Thyroid gland (tissue), 4 donors: ENCODE data around the gene HCK. TPM values are rescaled to one million over a fixed set of nuclear protein-coding genes. Genes with fewer than 3 reads are reported as not detected.

ENCODE experiments used
- DNase-seq, 2 donors: peaks; one replicate each; pipeline ENCODE4 v3.0.0-alpha.2; 2019
- H3K27ac ChIP-seq, 3 donors: fragments of 200-600 bp; sonication (generic); 1 replicate in 2 of 3; 2 replicates in 1 of 3; pipeline ENCODE4 v1.5.1; 2016 to 2019; ENCODE audit warnings: mild to moderate bottlenecking in 1 of 3, moderate library complexity in 1 of 3
- H3K27me3 ChIP-seq: fragments of 200-600 bp; sonication (generic); one replicate; pipeline ENCODE4 v1.5.1; 2019
- H3K36me3 ChIP-seq, 2 donors: fragments of 200-600 bp; sonication (generic); one replicate each; pipeline ENCODE4 v1.5.1; 2016 to 2019
- H3K4me1 ChIP-seq, 2 donors: fragments of 200-600 bp; sonication (generic); one replicate each; pipeline ENCODE4 v1.5.1; 2017 to 2019
- H3K4me3 ChIP-seq, 3 donors: fragments of 200-600 bp; sonication (generic); replicated peaks in 1 of 3; 1 replicate in 2 of 3; 2 replicates in 1 of 3; pipeline ENCODE4 v1.5.1; 2016; ENCODE audit warnings: mild to moderate bottlenecking in 1 of 3
- H3K9me3 ChIP-seq: fragments of 200-600 bp; sonication (generic); one replicate; pipeline ENCODE4 v1.5.1; 2017
- CTCF ChIP-seq, 6 experiments: fragments of 200-600 bp in 3 of 6; fragments of 450-650 bp in 3 of 6; sonication (generic) in 3 of 6; IDR thresholded peaks; one replicate each; pipeline ENCODE4 v1.5.1; 2016 to 2019; ENCODE audit warnings: antibody characterized with exemption in 6 of 6, mild to moderate bottlenecking in 2 of 6, inconsistent platforms in 1 of 6, moderate library complexity in 1 of 6
- POLR2A ChIP-seq, 2 donors: fragments of 450-650 bp; IDR thresholded peaks; one replicate each; pipeline ENCODE4 v1.6.1; 2017; ENCODE audit warnings: antibody characterized with exemption in 2 of 2, mild to moderate bottlenecking in 2 of 2, moderate library complexity in 1 of 2
- WGBS, 2 donors: methylation state at CpG; one replicate each; pipeline ENCODE4 v1.1.5; 2017; 5-methylcytosine and 5-hydroxymethylcytosine counted together
- intact Hi-C: fragments of 100-400 bp; cut with DNase I; formaldehyde crosslinking; loops from one replicate; pipeline ENCODE4 v1.15.1; 2023
- total RNA-seq, 4 donors: library from RNA; depleted of rRNA; stranded (reverse); fragments of >200 nt; gene quantifications; one replicate each; pipeline ENCODE4 v1.2.3, GENCODE V29; 2016

Gene HCK
- total RNA-seq, 4 donors from 2014 or later = 3.1 to 5.9 (median 4.8) TPM

GRCh38 chr20:32056708-32057483, 4.9 kb downstream of the HCK start:
- Histone ChIP-seq H3K4me1 (peaks cover 6 to 12% of the 10 kb centered on the region in 2 donors), H3K36me3 (no peaks in the 10 kb centered on the region), H3K27ac (no peak overlapping the region), H3K9me3 (no peaks in the 10 kb centered on the region), H3K4me3 (no peak overlapping the region), H3K27me3 (peaks cover 10% of the 10 kb centered on the region)
- TF ChIP-seq CTCF (IDR thresholded peaks at IDR 0.05) (no peak), POLR2A (IDR thresholded peaks at IDR 0.05) (no peak)
- 74 to 83% methylated on average over 10 of the region's 10 CpGs for WGBS, 2 donors
- intact Hi-C loops = no loop called here
- no peak for DNase-seq

- H3K27ac ChIP-seq = no peak overlapping the region
- no peak for TF ChIP-seq POLR2A (IDR thresholded peaks at IDR 0.05)
- no peak overlapping the region for H3K4me3 ChIP-seq
- no peak for DNase-seq
- intact Hi-C loops = no loop called here
- no peaks in the 10 kb centered on the region for H3K9me3 ChIP-seq
- no peaks in the 10 kb centered on the region for H3K36me3 ChIP-seq
- peaks cover 1 to 3% of the 10 kb centered on the region in 2 donors for H3K4me1 ChIP-seq
- H3K27me3 ChIP-seq = peaks cover 5% of the 10 kb centered on the region
- 71 to 75% methylated on average over 7 to 8 of the region's 8 CpGs for WGBS, 2 donors
These were observed 5.7 kb downstream of the HCK start for GRCh38 chr20:32057656-32058184.

GRCh38 chr20:32059189-32059588, 7.1 kb downstream of the HCK start:
- 93 to 95% methylated on average over 1 of the region's 1 CpG for WGBS, 2 donors
- no peak for DNase-seq
- no peaks in the 10 kb centered on the region for H3K4me1 ChIP-seq
- H3K9me3 ChIP-seq = no peaks in the 10 kb centered on the region
- intact Hi-C loops = no loop called here
- TF ChIP-seq CTCF (IDR thresholded peaks at IDR 0.05) = no peak
- no peak for TF ChIP-seq POLR2A (IDR thresholded peaks at IDR 0.05)
- H3K4me3 ChIP-seq = no peak overlapping the region
- H3K36me3 ChIP-seq = no peaks in the 10 kb centered on the region
- no peak overlapping the region for H3K27ac ChIP-seq
- no peaks in the 10 kb centered on the region for H3K27me3 ChIP-seq

- Histone ChIP-seq H3K27ac (no peak overlapping the region), H3K27me3 (no peaks in the 10 kb centered on the region), H3K9me3 (no peaks in the 10 kb centered on the region), H3K4me3 (no peak overlapping the region), H3K36me3 (no peaks in the 10 kb centered on the region), H3K4me1 (no peaks in the 10 kb centered on the region)
- intact Hi-C loops = no loop called here
- peak in 1 of 2 donors; percentile 14 for DNase-seq
- TF ChIP-seq CTCF (IDR thresholded peaks at IDR 0.05) = no peak
- no peak for TF ChIP-seq POLR2A (IDR thresholded peaks at IDR 0.05)
- 45 to 60% methylated on average over 4 of the region's 4 CpGs for WGBS, 2 donors
These were observed 10.7 kb downstream of the HCK start for GRCh38 chr20:32062776-32063170.

- H3K27me3 ChIP-seq = no peaks in the 10 kb centered on the region
- intact Hi-C loops = no loop called here
- H3K4me1 ChIP-seq = no peaks in the 10 kb centered on the region
- H3K4me3 ChIP-seq = no peak overlapping the region
- H3K27ac ChIP-seq = no peak overlapping the region
- WGBS, 2 donors = 76 to 81% methylated on average over 4 of the region's 4 CpGs
- no peaks in the 10 kb centered on the region for H3K9me3 ChIP-seq
- no peak for DNase-seq
- no peaks in the 10 kb centered on the region for H3K36me3 ChIP-seq
- no peak for TF ChIP-seq POLR2A (IDR thresholded peaks at IDR 0.05)
- TF ChIP-seq CTCF (IDR thresholded peaks at IDR 0.05) = no peak
These were observed 11.7 kb downstream of the HCK start for GRCh38 chr20:32063695-32064094.
